Fibroblast of lung (primary cell): Measurements from ENCODE around the gene INPP5A. TPM values are rescaled to one million over a fixed set of nuclear protein-coding genes. Genes with fewer than 3 reads are reported as not detected.

Experiments
- DNase-seq, 2 donors: peaks; one replicate each; pipeline versions ENCODE4 v3.0.0 to v3.0.0-alpha.2; 2010; ENCODE audit warnings: low read depth in 2 of 2
- H2AFZ ChIP-seq: 2 replicates; pipeline ENCODE4 v1.5.1; 2012; ENCODE audit warnings: low read length, control low read depth, inconsistent platforms
- H3K27ac ChIP-seq: 2 replicates; pipeline ENCODE4 v1.5.1; 2011; ENCODE audit warnings: low read length, control low read depth; ENCODE audit not compliant: insufficient read depth
- H3K27me3 ChIP-seq: 2 replicates; pipeline ENCODE4 v1.5.1; 2011; ENCODE audit warnings: mild to moderate bottlenecking, low read length; ENCODE audit not compliant: control insufficient read depth, insufficient read depth
- H3K36me3 ChIP-seq: 2 replicates; pipeline ENCODE4 v1.5.1; 2011; ENCODE audit warnings: low read length; ENCODE audit not compliant: control insufficient read depth, insufficient read depth
- H3K4me1 ChIP-seq: 2 replicates; pipeline ENCODE4 v1.5.1; 2011; ENCODE audit warnings: low read length; ENCODE audit not compliant: control insufficient read depth, insufficient read depth; ENCODE audit errors: extremely low read depth
- H3K4me2 ChIP-seq: 2 replicates; pipeline ENCODE4 v1.5.1; 2011; ENCODE audit warnings: low read length, control low read depth; ENCODE audit not compliant: insufficient read depth; ENCODE audit errors: extremely low read depth
- H3K4me3 ChIP-seq, 4 experiments: fragments of 200-600 bp in 1 of 4; sonication (generic) in 1 of 4; replicated peaks in 1 of 4; 2 replicates each; pipeline ENCODE4 v1.5.1; 2011 to 2016; ENCODE audit warnings: low read length in 4 of 4, low read depth in 3 of 4, mild to moderate bottlenecking in 3 of 4, control low read depth in 2 of 4, inconsistent platforms in 1 of 4, mixed read lengths in 1 of 4; ENCODE audit not compliant: insufficient read depth in 1 of 4; ENCODE audit errors: control extremely low read depth in 1 of 4
- H3K79me2 ChIP-seq: 2 replicates; pipeline ENCODE4 v1.5.1; 2012; ENCODE audit warnings: mild to moderate bottlenecking, low read length, inconsistent platforms; ENCODE audit not compliant: control insufficient read depth, insufficient read depth
- H3K9ac ChIP-seq: 2 replicates; pipeline ENCODE4 v1.5.1; 2011; ENCODE audit warnings: mild to moderate bottlenecking, low read length, control low read depth; ENCODE audit not compliant: insufficient read depth
- H3K9me3 ChIP-seq: 2 replicates; pipeline ENCODE4 v1.5.1; 2012; ENCODE audit warnings: low read depth, low read length; ENCODE audit not compliant: control insufficient read depth, insufficient read depth
- H4K20me1 ChIP-seq: 2 replicates; pipeline ENCODE4 v1.5.1; 2011; ENCODE audit warnings: low read length; ENCODE audit not compliant: control insufficient read depth, insufficient read depth; ENCODE audit errors: extremely low read depth
- EZH2 ChIP-seq: IDR thresholded peaks from 2 replicates; pipeline ENCODE4 v1.5.1; 2012; ENCODE audit warnings: low read length, control low read depth, mild to moderate bottlenecking; ENCODE audit errors: missing control alignments
- polyA plus RNA-seq, 2 donors: library from polyadenylated mRNA; depleted of rRNA in 1 of 2; stranded (reverse) in 1 of 2; unstranded in 1 of 2; fragments of >200 nt; gene quantifications; 2 replicates each; pipeline ENCODE4 v1.2.1, GENCODE V29; 2011 to 2012; ENCODE audit warnings: missing spikeins in 1 of 2
- total RNA-seq: library from RNA; depleted of rRNA; stranded (reverse); fragments of >200 nt; gene quantifications from 2 replicates; pipeline ENCODE4 v1.2.1, GENCODE V29; 2014
- TF ChIP-seq, protein P1 (sequence below), 2 donors: IDR thresholded peaks in 1 of 2; conservative IDR thresholded peaks in 1 of 2; 1 replicate in 1 of 2; 2 replicates in 1 of 2; pipeline ENCODE4 v1.5.1; 2011 to 2012; ENCODE audit warnings: low read length in 2 of 2, control low read depth in 1 of 2, inconsistent platforms in 1 of 2, low read depth in 1 of 2, mild to moderate bottlenecking in 1 of 2

INPP5A gene
- total and polyA plus RNA-seq, 2 donors (not counting 1 experiment from before 2014, with no cell fraction given) = 24.6 to 39.9 TPM

DNA sequence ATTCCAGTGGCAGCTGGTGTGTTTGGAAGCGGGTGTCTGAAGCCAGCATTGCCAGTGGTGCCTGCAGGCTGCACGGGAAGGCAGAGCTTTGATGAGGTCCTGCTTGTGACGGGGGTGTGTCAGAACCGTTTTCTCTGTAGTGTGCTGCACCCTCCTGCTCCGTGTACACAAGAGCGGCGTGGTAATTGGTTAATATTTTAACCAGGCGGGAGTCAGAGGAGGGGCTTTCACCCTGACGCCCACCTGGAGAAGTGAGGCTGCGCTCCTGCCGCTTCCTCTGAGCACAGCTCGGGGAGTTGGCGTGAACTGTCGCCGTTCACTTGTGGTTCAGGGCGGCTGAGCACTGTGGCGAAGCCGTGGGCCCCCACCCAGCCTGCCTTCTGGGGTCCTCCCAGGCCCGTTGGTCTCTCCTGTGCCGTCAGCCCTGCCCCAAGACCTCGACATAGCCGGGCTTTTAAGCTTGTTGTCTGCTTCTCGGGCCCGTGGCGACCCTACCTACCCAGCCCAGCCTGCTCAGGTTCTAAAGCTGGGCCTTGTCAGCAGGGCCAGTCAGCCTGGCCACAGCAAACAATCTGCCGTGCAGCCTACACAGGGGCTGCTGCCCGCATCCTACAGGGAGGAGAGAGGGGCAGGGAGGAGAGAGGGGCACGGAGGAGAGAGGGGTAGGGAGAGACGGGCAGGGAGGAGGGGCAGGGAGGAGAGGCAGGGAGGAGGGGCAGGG, 236.8 kb downstream of the INPP5A start:
- H3K4me3 ChIP-seq = no peak overlapping the region
- H3K36me3 ChIP-seq = no peaks in the 10 kb centered on the region
- TF ChIP-seq EZH2 = no peak
- TF ChIP-seq, protein P1, sequence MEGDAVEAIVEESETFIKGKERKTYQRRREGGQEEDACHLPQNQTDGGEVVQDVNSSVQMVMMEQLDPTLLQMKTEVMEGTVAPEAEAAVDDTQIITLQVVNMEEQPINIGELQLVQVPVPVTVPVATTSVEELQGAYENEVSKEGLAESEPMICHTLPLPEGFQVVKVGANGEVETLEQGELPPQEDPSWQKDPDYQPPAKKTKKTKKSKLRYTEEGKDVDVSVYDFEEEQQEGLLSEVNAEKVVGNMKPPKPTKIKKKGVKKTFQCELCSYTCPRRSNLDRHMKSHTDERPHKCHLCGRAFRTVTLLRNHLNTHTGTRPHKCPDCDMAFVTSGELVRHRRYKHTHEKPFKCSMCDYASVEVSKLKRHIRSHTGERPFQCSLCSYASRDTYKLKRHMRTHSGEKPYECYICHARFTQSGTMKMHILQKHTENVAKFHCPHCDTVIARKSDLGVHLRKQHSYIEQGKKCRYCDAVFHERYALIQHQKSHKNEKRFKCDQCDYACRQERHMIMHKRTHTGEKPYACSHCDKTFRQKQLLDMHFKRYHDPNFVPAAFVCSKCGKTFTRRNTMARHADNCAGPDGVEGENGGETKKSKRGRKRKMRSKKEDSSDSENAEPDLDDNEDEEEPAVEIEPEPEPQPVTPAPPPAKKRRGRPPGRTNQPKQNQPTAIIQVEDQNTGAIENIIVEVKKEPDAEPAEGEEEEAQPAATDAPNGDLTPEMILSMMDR (conservative IDR thresholded peaks at IDR 0.05 in 1 of 2, IDR thresholded peaks at IDR 0.05 in 1 of 2; ENCODE audit: low read depth in 1 of 2, low read length in 2 of 2) = no peak
- no peak overlapping the region for H2AFZ ChIP-seq
- H3K27me3 ChIP-seq = no peaks in the 10 kb centered on the region
- H4K20me1 ChIP-seq = no peaks in the 10 kb centered on the region
- no peak for DNase-seq
- no peak overlapping the region for H3K9ac ChIP-seq
- H3K4me1 ChIP-seq = no peaks in the 10 kb centered on the region
- no peak overlapping the region for H3K4me2 ChIP-seq
- H3K79me2 ChIP-seq = no peaks in the 10 kb centered on the region
- no peaks in the 10 kb centered on the region for H3K9me3 ChIP-seq
- no peak overlapping the region for H3K27ac ChIP-seq

DNA sequence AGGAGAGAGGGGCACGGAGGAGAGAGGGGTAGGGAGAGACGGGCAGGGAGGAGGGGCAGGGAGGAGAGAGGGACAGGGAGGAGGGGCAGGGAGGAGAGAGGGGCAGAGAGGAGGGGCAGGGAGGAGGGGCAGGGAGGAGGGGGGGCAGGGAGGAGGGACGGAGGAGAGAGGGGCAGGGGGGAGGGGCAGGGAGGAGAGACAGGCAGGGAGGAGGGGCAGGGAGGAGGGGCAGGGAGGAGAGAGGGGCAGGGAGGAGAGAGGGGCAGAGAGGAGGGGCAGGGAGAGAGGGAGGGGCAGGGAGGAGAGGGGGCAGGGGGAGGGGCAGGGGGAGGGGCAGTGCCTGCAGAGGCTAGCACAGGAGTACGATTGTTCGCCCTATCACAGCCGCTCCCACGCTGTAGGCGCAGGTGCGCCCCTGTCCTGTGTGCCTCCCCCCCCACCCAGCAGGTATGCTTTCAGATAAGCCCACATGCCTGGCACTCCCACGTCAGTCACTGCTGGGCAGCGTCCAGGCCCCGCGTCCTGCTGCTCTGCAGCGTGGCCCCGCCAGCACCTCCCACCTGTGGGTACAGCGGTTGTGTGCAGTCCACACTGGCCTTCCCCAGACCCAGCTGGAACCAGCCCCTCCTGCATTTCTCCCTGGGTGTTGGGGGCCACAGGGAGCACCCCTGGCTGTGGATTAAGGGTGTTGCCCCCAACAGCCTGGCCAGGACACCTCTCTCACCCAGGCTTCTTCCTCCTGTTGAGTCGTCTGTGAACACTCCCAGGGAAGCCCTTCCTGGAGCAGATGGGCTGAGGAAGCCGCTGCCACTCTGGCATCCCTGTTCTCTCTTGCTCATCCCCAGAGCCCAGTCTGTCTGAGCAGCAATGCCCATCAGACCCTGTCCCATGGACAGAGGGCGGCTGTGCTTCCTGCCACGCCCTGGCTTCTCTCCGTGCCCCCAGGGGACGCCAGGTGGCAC, 237.6 kb downstream of the INPP5A start:
- Histone ChIP-seq H3K27me3 (no peaks in the 10 kb centered on the region), H2AFZ (no peak overlapping the region), H3K27ac (no peak overlapping the region), H3K4me3 (no peak overlapping the region), H3K9me3 (no peaks in the 10 kb centered on the region), H3K79me2 (no peaks in the 10 kb centered on the region), H3K36me3 (no peaks in the 10 kb centered on the region), H3K9ac (no peak overlapping the region), H3K4me2 (no peak overlapping the region), H4K20me1 (no peaks in the 10 kb centered on the region), H3K4me1 (no peaks in the 10 kb centered on the region)
- DNase-seq = peak; percentile 11 to 81
- TF ChIP-seq, protein P1 (conservative IDR thresholded peaks at IDR 0.05 in 1 of 2, IDR thresholded peaks at IDR 0.05 in 1 of 2; ENCODE audit: low read depth in 1 of 2, low read length in 2 of 2) = no peak
- no peak for TF ChIP-seq EZH2

DNA sequence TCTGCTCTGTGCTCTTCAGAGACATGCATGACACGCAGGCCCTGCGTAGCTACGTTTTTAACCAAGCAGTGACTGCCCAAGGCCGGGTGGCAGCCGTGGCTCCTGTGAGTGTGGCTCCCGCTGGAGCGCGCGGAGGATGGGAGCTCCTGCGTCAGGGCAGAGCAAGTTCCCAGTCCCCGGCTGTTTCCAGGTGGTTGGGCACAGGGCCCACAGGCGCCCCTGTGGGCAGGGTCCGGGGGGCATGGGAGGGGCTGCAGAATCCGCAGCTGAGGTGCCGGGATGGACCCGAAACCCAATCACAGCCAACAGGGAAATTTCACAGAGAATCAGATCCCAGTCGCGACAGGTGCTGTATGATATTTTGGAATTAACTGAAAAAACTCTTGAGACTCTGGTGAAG, 238.6 kb downstream of the INPP5A start:
- Histone ChIP-seq H3K9ac (no peak overlapping the region), H2AFZ (no peak overlapping the region), H4K20me1 (no peaks in the 10 kb centered on the region), H3K27me3 (no peaks in the 10 kb centered on the region), H3K36me3 (no peaks in the 10 kb centered on the region), H3K27ac (no peak overlapping the region), H3K4me2 (no peak overlapping the region), H3K9me3 (no peaks in the 10 kb centered on the region), H3K4me1 (no peaks in the 10 kb centered on the region), H3K4me3 (no peak overlapping the region), H3K79me2 (no peaks in the 10 kb centered on the region)
- no peak for TF ChIP-seq EZH2
- TF ChIP-seq, protein P1 (conservative IDR thresholded peaks at IDR 0.05 in 1 of 2, IDR thresholded peaks at IDR 0.05 in 1 of 2; ENCODE audit: low read depth in 1 of 2, low read length in 2 of 2) = no peak
- no peak for DNase-seq
